ENCODE results near the gene HOXA1.

The HOXA1 gene

GRCh38 chr7:27124096-27124901 lies 28.5 kb upstream of the HOXA1 start:
- POLR2A ChIA-PET = interaction anchor here (1.1 kb wide), 1 partner anchor 9 kb away, joined by 3 read pairs; no protein-coding TSS in a partner anchor
- CTCF ChIA-PET = no interaction called here
- DNase-seq (ENCODE audit: extremely low spot score) = no peak
- TF ChIP-seq ELF4 (IDR thresholded peaks at IDR 0.05) = no peak
- TF ChIP-seq FOXK2 (IDR thresholded peaks at IDR 0.05) = no peak
- TF ChIP-seq HDGF (IDR thresholded peaks at IDR 0.05; ENCODE audit: borderline replicate concordance) = no peak
- TF ChIP-seq TARDBP (IDR thresholded peaks at IDR 0.05) = no peak
- no peak for TF ChIP-seq ZNF384 (IDR thresholded peaks at IDR 0.05)
- no peak for TF ChIP-seq FOXM1 (IDR thresholded peaks at IDR 0.05; ENCODE audit: borderline replicate concordance)
- no peak for TF ChIP-seq PKNOX1 (IDR thresholded peaks at IDR 0.05)
- TF ChIP-seq SP1 (IDR thresholded peaks at IDR 0.05) = no peak
- no peak for TF ChIP-seq CTBP1 (IDR thresholded peaks at IDR 0.05; ENCODE audit: borderline replicate concordance)

GRCh38 chr7:27123477-27124053 lies 27.8 kb upstream of the HOXA1 start:
- no peak for DNase-seq (ENCODE audit: extremely low spot score)
- ChIA-PET POLR2A (no interaction called here), CTCF (no interaction called here)
- TF ChIP-seq FOXM1 (IDR thresholded peaks at IDR 0.05; ENCODE audit: borderline replicate concordance) = no peak
- TF ChIP-seq ELF4 (IDR thresholded peaks at IDR 0.05) = no peak
- no peak for TF ChIP-seq HDGF (IDR thresholded peaks at IDR 0.05; ENCODE audit: borderline replicate concordance)
- TF ChIP-seq ZNF384 (IDR thresholded peaks at IDR 0.05) = no peak
- no peak for TF ChIP-seq ARNT (IDR thresholded peaks at IDR 0.05)

GRCh38 chr7:27123007-27123476 lies 27.2 kb upstream of the HOXA1 start:
- CTCF ChIA-PET = no interaction called here
- POLR2A ChIA-PET = no interaction called here
- TF ChIP-seq CTBP1 (IDR thresholded peaks at IDR 0.05; ENCODE audit: borderline replicate concordance) (no peak), PKNOX1 (IDR thresholded peaks at IDR 0.05) (0 out of 2 replicates have a peak, but pooled peaks have one; percentile 4)
- DNase-seq (ENCODE audit: extremely low spot score) = no peak

GRCh38 chr7:27122077-27122910 lies 26.5 kb upstream of the HOXA1 start:
- no peak for TF ChIP-seq HDGF (IDR thresholded peaks at IDR 0.05; ENCODE audit: borderline replicate concordance)
- no peak for TF ChIP-seq LEF1 (IDR thresholded peaks at IDR 0.05; ENCODE audit: borderline replicate concordance)
- TF ChIP-seq NFRKB (IDR thresholded peaks at IDR 0.05) = no peak
- no peak for TF ChIP-seq TARDBP (IDR thresholded peaks at IDR 0.05)
- TF ChIP-seq FOXK2 (IDR thresholded peaks at IDR 0.05) = no peak
- CTCF ChIA-PET = interaction anchor here (0.6 kb wide), 1 partner anchor 276 kb away, joined by 3 read pairs; no protein-coding TSS in a partner anchor
- DNase-seq (ENCODE audit: extremely low spot score) = no peak
- POLR2A ChIA-PET = interaction anchor here (1.6 kb wide), 1 partner anchor 11 kb away, joined by 3 read pairs; no protein-coding TSS in a partner anchor

- no peak for TF ChIP-seq BHLHE40 (IDR thresholded peaks at IDR 0.05; ENCODE audit: borderline replicate concordance)
- TF ChIP-seq L3MBTL2 (conservative IDR thresholded peaks at IDR 0.05) = no peak
- peak; percentile 91 for TF ChIP-seq PKNOX1 (IDR thresholded peaks at IDR 0.05)
- peak; percentile 84 for TF ChIP-seq CTBP1 (IDR thresholded peaks at IDR 0.05; ENCODE audit: borderline replicate concordance)
- no peak for TF ChIP-seq FOXK2 (IDR thresholded peaks at IDR 0.05)
- no peak for TF ChIP-seq HDGF (IDR thresholded peaks at IDR 0.05; ENCODE audit: borderline replicate concordance)
- TF ChIP-seq SUZ12 (IDR thresholded peaks at IDR 0.05) = no peak
- TF ChIP-seq ARNT (IDR thresholded peaks at IDR 0.05) = no peak
- DNase-seq (ENCODE audit: extremely low spot score) = no peak
- CTCF ChIA-PET = interaction anchor here (0.6 kb wide), 1 partner anchor 275 kb away, joined by 3 read pairs; no protein-coding TSS in a partner anchor
- POLR2A ChIA-PET = interaction anchor here (1.6 kb wide), 1 partner anchor 11 kb away, joined by 3 read pairs; no protein-coding TSS in a partner anchor
These were observed 25.9 kb upstream of the HOXA1 start for GRCh38 chr7:27121684-27122076.

- POLR2A ChIA-PET = interaction anchor here (0.7 to 8.7 kb wide), 9 partner anchors 9 to 33 kb away, joined by 3 to 103 read pairs (median 4); partner anchors contain the start of genes HOXA1, HOXA3, HOXA4 and HOXA5
- TF ChIP-seq L3MBTL2 (conservative IDR thresholded peaks at IDR 0.05) (no peak), BHLHE40 (IDR thresholded peaks at IDR 0.05; ENCODE audit: borderline replicate concordance) (no peak), LEF1 (IDR thresholded peaks at IDR 0.05; ENCODE audit: borderline replicate concordance) (no peak), SP1 (IDR thresholded peaks at IDR 0.05) (no peak), ARNT (IDR thresholded peaks at IDR 0.05) (no peak), SUZ12 (IDR thresholded peaks at IDR 0.05) (no peak), FOXK2 (IDR thresholded peaks at IDR 0.05) (no peak), ELF4 (IDR thresholded peaks at IDR 0.05) (no peak), HDGF (IDR thresholded peaks at IDR 0.05; ENCODE audit: borderline replicate concordance) (no peak), FOXA1 (IDR thresholded peaks at IDR 0.05) (no peak), ZNF384 (IDR thresholded peaks at IDR 0.05) (no peak), FOXM1 (IDR thresholded peaks at IDR 0.05; ENCODE audit: borderline replicate concordance) (no peak), CTBP1 (IDR thresholded peaks at IDR 0.05; ENCODE audit: borderline replicate concordance) (no peak), PKNOX1 (IDR thresholded peaks at IDR 0.05) (no peak), NFRKB (IDR thresholded peaks at IDR 0.05) (no peak)
- no peak for DNase-seq (ENCODE audit: extremely low spot score)
- CTCF ChIA-PET = interaction anchor here (0.8 to 1.4 kb wide), 3 partner anchors 11 to 42 kb away, joined by 3 read pairs; partner anchors contain the start of gene HOXA4
These were observed 23.7 kb upstream of the HOXA1 start for GRCh38 chr7:27119412-27119911.
